Measurements from ENCODE around the gene SUCLG1. TPM values are rescaled to one million over a fixed set of nuclear protein-coding genes. Genes with fewer than 3 reads are reported as not detected.

The SUCLG1 gene
- total and polyA plus RNA-seq, 10 of the 15 experiments (the other 5 are each of a cell fraction or from before 2014, with no cell fraction given) = 75.4 to 197 (median 93.6) TPM

GRCh38 chr2:84495539-84496146 lies 36.6 kb upstream of the SUCLG1 start:
- H3K4me1 ChIP-seq (ENCODE audit: control insufficient read depth, insufficient read depth, low read length) = no peaks in the 10 kb centered on the region
- ChIA-PET CTCF (interaction anchor here (1.1 kb wide), 1 partner anchor 431 kb away, joined by 3 read pairs; no protein-coding TSS in a partner anchor), POLR2A (no interaction called here), RAD21 (ENCODE audit: unreplicated experiment) (no interaction called here), SMC1A (ENCODE audit: uncharacterized antibody, unreplicated experiment) (no interaction called here)
- H3K4me2 ChIP-seq (ENCODE audit: control insufficient read depth, insufficient read depth) = no peak overlapping the region
- H3K36me3 ChIP-seq (ENCODE audit: control insufficient read depth in 2 of 2, insufficient read depth in 2 of 2, low read length in 1 of 2) = no peaks in the 10 kb centered on the region
- DNase-seq (ENCODE audit: low read depth, low spot score) = no peak
- intact Hi-C loops (cut with micrococcal nuclease; ENCODE audit: unreplicated experiment) = loop anchor here (1.0 to 5.0 kb wide), 5 partner anchors 136 to 792 kb away; no protein-coding TSS in a partner anchor
- no peaks in the 10 kb centered on the region for H3K79me2 ChIP-seq (ENCODE audit: control insufficient read depth, insufficient read depth, low read length)
- H3K27ac ChIP-seq (ENCODE audit: control insufficient read depth, insufficient read depth) = no peak overlapping the region
- no peaks in the 10 kb centered on the region for H3K9me3 ChIP-seq (replicated peaks; ENCODE audit: control insufficient read depth, insufficient read depth, low read length)
- FAIRE-seq = peak; percentile 90
- 14% methylated on average over 8 of the region's 8 CpGs for WGBS (ENCODE audit: insufficient coverage, insufficient replicate concordance, low lambda C conversion rate, missing lambda C conversion rate)
- in situ Hi-C loops (cut with MboI) = loop anchor here (5.0 to 10.0 kb wide), 2 partner anchors 432 to 799 kb away; no protein-coding TSS in a partner anchor
- no peak overlapping the region for H3K9ac ChIP-seq (ENCODE audit: control insufficient read depth, insufficient read depth, low read length)
- no peak overlapping the region for H2AFZ ChIP-seq (ENCODE audit: control insufficient read depth, low read depth, low read length)
- H3K4me3 ChIP-seq = no peak overlapping the region
- BruUV-seq (replicated peaks) = no TSS peak
- H4K20me1 ChIP-seq (ENCODE audit: control insufficient read depth, insufficient read depth) = no peaks in the 10 kb centered on the region
- ATAC-seq = peak; percentile 93
- H3K27me3 ChIP-seq (replicated peaks in 1 of 2; ENCODE audit: control insufficient read depth in 2 of 2, insufficient read depth in 2 of 2, low read length in 1 of 2) = no peaks in the 10 kb centered on the region
- TF ChIP-seq CREM (IDR thresholded peaks at IDR 0.05; ENCODE audit: low read depth) (no peak), ZBED1 (IDR thresholded peaks at IDR 0.05; ENCODE audit: borderline replicate concordance) (no peak), NFIC (IDR thresholded peaks at IDR 0.05; ENCODE audit: low read depth, low read length) (no peak), FOXM1 (IDR thresholded peaks at IDR 0.05; ENCODE audit: low read depth, low read length) (no peak), MYB (IDR thresholded peaks at IDR 0.05; ENCODE audit: borderline replicate concordance, low read depth, low read length) (no peak), FOXK2 (IDR thresholded peaks at IDR 0.05) (no peak), NBN (IDR thresholded peaks at IDR 0.05) (no peak), CUX1 (IDR thresholded peaks at IDR 0.05; ENCODE audit: insufficient replicate concordance, low read depth, low read length) (no peak), SREBF1 (IDR thresholded peaks at IDR 0.05; ENCODE audit: low read length) (no peak), MTA2 (IDR thresholded peaks at IDR 0.05; ENCODE audit: low read depth) (no peak), IKZF1 (conservative IDR thresholded peaks at IDR 0.05) (no peak), POLR2A (IDR thresholded peaks at IDR 0.05; ENCODE audit: low read depth, low read length) (no peak), BCLAF1 (IDR thresholded peaks at IDR 0.05) (no peak), PAX8 (IDR thresholded peaks at IDR 0.05) (no peak), ZNF384 (IDR thresholded peaks at IDR 0.05; ENCODE audit: borderline replicate concordance, low read depth, low read length) (no peak), RFX5 (IDR thresholded peaks at IDR 0.05; ENCODE audit: low read depth, low read length) (no peak), CBFB (IDR thresholded peaks at IDR 0.05; ENCODE audit: low read depth) (no peak), ZNF622 (IDR thresholded peaks at IDR 0.05) (no peak), PAX5 (IDR thresholded peaks at IDR 0.05; ENCODE audit: borderline replicate concordance, low read depth, low read length) (0 out of 2 replicates have a peak, but pooled peaks have one; percentile 58), SUZ12 (IDR thresholded peaks at IDR 0.05; ENCODE audit: unreplicated experiment) (no peak)

Measured in GM12878 (cell line).